ENCODE results near the gene RNASE13. TPM values are rescaled to one million over a fixed set of nuclear protein-coding genes. Genes with fewer than 3 reads are reported as not detected.
A peak's percentile ranks its signal among the peaks of the same experiment; 100 is the strongest.

The RNASE13 gene
- total RNA-seq, 1 donor from 2014 or later: not detected

DNA sequence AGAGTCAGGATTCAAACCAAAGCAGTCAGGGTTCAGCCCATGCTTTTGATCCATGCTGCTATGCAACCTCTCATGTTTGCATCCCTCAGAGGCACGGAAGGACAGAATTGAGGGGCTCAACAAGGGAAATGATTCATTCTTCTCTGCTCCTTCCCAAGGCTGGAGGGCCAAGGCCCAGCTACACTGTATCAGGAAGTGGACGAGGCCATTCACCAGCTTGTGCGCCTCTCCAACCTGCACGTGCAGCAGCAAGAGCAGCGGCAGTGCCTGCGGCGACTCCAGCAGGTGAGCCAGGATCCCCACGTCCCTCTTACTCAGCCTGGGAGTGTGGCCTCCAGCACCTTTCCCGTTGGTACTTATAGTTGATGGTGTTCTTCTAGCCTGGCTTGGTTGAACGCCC, 44.1 kb upstream of the RNASE13 start:
- Mint-ChIP-seq H3K4me3 (ENCODE audit: unreplicated experiment) (no peak overlapping the region), H3K36me3 (ENCODE audit: low read depth, unreplicated experiment) (peaks cover 29% of the 10 kb centered on the region), H3K27ac (ENCODE audit: unreplicated experiment) (no peak overlapping the region), H3K9me3 (ENCODE audit: unreplicated experiment) (no peaks in the 10 kb centered on the region), H3K27me3 (ENCODE audit: unreplicated experiment) (peaks cover 12% of the 10 kb centered on the region), H3K4me1 (ENCODE audit: unreplicated experiment) (no peaks in the 10 kb centered on the region)
- TF ChIP-seq, protein P1, sequence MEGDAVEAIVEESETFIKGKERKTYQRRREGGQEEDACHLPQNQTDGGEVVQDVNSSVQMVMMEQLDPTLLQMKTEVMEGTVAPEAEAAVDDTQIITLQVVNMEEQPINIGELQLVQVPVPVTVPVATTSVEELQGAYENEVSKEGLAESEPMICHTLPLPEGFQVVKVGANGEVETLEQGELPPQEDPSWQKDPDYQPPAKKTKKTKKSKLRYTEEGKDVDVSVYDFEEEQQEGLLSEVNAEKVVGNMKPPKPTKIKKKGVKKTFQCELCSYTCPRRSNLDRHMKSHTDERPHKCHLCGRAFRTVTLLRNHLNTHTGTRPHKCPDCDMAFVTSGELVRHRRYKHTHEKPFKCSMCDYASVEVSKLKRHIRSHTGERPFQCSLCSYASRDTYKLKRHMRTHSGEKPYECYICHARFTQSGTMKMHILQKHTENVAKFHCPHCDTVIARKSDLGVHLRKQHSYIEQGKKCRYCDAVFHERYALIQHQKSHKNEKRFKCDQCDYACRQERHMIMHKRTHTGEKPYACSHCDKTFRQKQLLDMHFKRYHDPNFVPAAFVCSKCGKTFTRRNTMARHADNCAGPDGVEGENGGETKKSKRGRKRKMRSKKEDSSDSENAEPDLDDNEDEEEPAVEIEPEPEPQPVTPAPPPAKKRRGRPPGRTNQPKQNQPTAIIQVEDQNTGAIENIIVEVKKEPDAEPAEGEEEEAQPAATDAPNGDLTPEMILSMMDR (IDR thresholded peaks at IDR 0.05; ENCODE audit: unreplicated experiment): no peak
- no peak for DNase-seq (ENCODE audit: low spot score)

DNA sequence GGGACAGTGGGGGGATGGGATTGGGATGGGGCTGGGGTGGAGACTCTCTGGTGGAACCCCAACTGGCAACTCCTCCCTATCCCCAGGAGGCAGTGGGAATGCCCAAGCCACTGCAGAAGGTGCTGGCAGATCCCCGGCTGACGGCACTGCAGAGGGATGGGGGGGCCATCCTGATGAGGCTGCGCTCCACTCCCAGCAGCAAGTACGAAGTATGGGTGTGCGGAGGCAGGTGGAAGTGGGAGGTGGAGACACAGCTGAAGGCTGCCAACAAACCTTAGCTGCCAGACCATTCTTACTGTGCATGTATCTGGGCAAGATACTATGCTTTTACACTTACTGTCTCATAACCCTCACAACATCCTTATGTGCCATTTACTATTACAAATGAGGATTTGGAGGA, 43.7 kb upstream of the RNASE13 start:
- no peak for DNase-seq (ENCODE audit: low spot score)
- TF ChIP-seq, protein P1 (IDR thresholded peaks at IDR 0.05; ENCODE audit: unreplicated experiment): no peak
- no peak overlapping the region for H3K4me3 Mint-ChIP-seq (ENCODE audit: unreplicated experiment)
- H3K4me1 Mint-ChIP-seq (ENCODE audit: unreplicated experiment): no peaks in the 10 kb centered on the region
- H3K27me3 Mint-ChIP-seq (ENCODE audit: unreplicated experiment): peaks cover 14% of the 10 kb centered on the region
- peaks cover 32% of the 10 kb centered on the region for H3K36me3 Mint-ChIP-seq (ENCODE audit: low read depth, unreplicated experiment)
- no peaks in the 10 kb centered on the region for H3K9me3 Mint-ChIP-seq (ENCODE audit: unreplicated experiment)
- no peak overlapping the region for H3K27ac Mint-ChIP-seq (ENCODE audit: unreplicated experiment)

DNA sequence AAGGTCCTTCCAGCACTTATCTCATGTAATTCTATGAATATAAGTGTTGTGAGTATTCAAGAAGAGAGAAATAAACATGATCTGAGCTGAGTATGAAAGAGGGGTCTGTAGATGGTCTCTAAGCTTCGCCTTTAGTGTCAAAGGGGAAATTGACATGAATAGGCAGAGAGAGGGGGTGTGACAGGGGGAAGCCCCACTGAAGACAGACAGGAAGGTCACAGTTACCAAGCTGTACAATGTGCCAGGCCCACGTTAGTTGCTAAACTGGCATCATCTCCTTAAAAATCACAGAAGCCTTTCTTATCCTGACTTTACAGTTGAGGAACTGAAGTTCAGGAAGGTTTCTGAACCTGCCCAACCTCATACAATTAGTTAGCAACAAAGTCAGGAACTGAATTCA, 43.1 kb upstream of the RNASE13 start:
- Mint-ChIP-seq H3K4me3 (ENCODE audit: unreplicated experiment) (no peak overlapping the region), H3K36me3 (ENCODE audit: low read depth, unreplicated experiment) (peaks cover 29% of the 10 kb centered on the region), H3K9me3 (ENCODE audit: unreplicated experiment) (no peaks in the 10 kb centered on the region), H3K4me1 (ENCODE audit: unreplicated experiment) (no peaks in the 10 kb centered on the region), H3K27me3 (ENCODE audit: unreplicated experiment) (peaks cover 13% of the 10 kb centered on the region), H3K27ac (ENCODE audit: unreplicated experiment) (peak overlapping the region; percentile 30)
- no peak for DNase-seq (ENCODE audit: low spot score)
- TF ChIP-seq, protein P1 (IDR thresholded peaks at IDR 0.05; ENCODE audit: unreplicated experiment): no peak

DNA sequence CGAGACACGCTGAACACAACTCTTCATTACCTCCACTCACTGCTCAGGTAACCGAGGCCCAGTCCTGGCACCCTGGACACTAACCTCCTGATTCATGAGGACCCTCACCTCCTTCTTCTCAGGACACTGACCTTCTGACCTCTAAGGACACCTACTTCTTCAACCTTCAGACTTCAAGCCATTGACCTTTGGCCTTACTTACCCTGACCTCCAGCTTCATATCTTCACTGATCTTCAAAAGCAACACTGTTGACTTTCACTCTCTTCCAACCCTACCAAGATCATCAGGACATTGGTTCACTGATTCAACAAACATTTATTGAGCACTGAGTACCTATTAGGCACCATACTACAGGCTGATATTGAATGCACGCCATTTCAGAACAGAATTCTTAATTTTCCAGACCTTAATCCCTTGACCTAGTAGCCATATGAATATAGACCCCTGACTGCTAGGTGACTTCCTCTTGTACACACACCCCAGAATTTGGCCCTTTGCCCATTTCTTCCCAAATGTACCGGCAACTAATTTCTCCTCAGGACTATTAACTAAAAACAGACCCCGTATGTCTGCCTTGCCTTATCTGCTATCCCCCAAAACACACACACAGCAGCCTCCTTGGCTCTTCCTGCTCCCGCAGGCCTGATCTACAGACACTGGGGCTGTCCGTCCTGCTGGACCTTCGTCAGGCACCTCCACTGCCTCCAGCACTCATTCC, 41.3 kb upstream of the RNASE13 start:
- H3K27me3 Mint-ChIP-seq (ENCODE audit: unreplicated experiment): peaks cover 18% of the 10 kb centered on the region
- H3K9me3 Mint-ChIP-seq (ENCODE audit: unreplicated experiment): no peaks in the 10 kb centered on the region
- H3K36me3 Mint-ChIP-seq (ENCODE audit: low read depth, unreplicated experiment): peaks cover 23% of the 10 kb centered on the region
- peak overlapping the region; percentile 26 for H3K27ac Mint-ChIP-seq (ENCODE audit: unreplicated experiment)
- peak overlapping the region; percentile 9 for H3K4me3 Mint-ChIP-seq (ENCODE audit: unreplicated experiment)
- DNase-seq (ENCODE audit: low spot score): no peak
- TF ChIP-seq, protein P1 (IDR thresholded peaks at IDR 0.05; ENCODE audit: unreplicated experiment): no peak
- H3K4me1 Mint-ChIP-seq (ENCODE audit: unreplicated experiment): peaks cover 3% of the 10 kb centered on the region

All from endothelial cell (in vitro differentiated cells).